HG02763 (cell line): ENCODE measurements around the gene CRYGS.
A peak's percentile ranks its signal among the peaks of the same experiment; 100 is the strongest.
"Not testable (repeated sequence)": the region's sequence is repeated elsewhere in the genome, so short reads cannot be mapped to it uniquely, and the experiment has no call there.

Experiments
- ATAC-seq: cut with Tn5 transposase; IDR thresholded peaks from one replicate; pipeline ENCODE4 v1.9.1; 2021; ENCODE audit warnings: mild to moderate bottlenecking, moderate library complexity; ENCODE audit not compliant: unreplicated experiment

CRYGS gene

GRCh38 chr3:186544281-186544680 is at the start of gene CRYGS:
Gene CRYGS (minus strand): TSS chr3:186544380. CDS start chr3:186544326, 54 bp downstream.
- no peak for ATAC-seq

- ATAC-seq: no peak
These were observed 49.7 kb upstream of the CRYGS start for GRCh38 chr3:186593862-186594261.

GRCh38 chr3:186592682-186593081 is 48.5 kb upstream of the CRYGS start:
- ATAC-seq: no peak

- no peak for ATAC-seq
These were observed 46.6 kb upstream of the CRYGS start for GRCh38 chr3:186590580-186591295.

- no peak for ATAC-seq
These were observed 45.8 kb upstream of the CRYGS start for GRCh38 chr3:186589856-186590579.

GRCh38 chr3:186589121-186589520 is 44.9 kb upstream of the CRYGS start:
- ATAC-seq: no peak

GRCh38 chr3:186588632-186589031 is 44.5 kb upstream of the CRYGS start:
- no peak for ATAC-seq

- no peak for ATAC-seq
These were observed 43.0 kb upstream of the CRYGS start for GRCh38 chr3:186587183-186587582.

GRCh38 chr3:186586245-186586644 is 42.1 kb upstream of the CRYGS start:
- ATAC-seq: not testable (repeated sequence)

- ATAC-seq: no peak
These were observed 39.7 kb upstream of the CRYGS start for GRCh38 chr3:186583831-186584230.

GRCh38 chr3:186582541-186582940 is 38.4 kb upstream of the CRYGS start:
- ATAC-seq: no peak

GRCh38 chr3:186580785-186581184 is 36.6 kb upstream of the CRYGS start:
- no peak for ATAC-seq

- ATAC-seq: no peak
These were observed 33.3 kb upstream of the CRYGS start for GRCh38 chr3:186577521-186577920.

GRCh38 chr3:186571644-186572013 is 27.4 kb upstream of the CRYGS start:
- ATAC-seq: no peak

- no peak for ATAC-seq
These were observed 26.9 kb upstream of the CRYGS start for GRCh38 chr3:186570941-186571643.

- ATAC-seq: peak; percentile 90
These were observed 26.1 kb upstream of the CRYGS start, which contains the start of gene DNAJB11 for GRCh38 chr3:186570096-186570940. Gene DNAJB11 (plus strand): TSS chr3:186570720. CDS start chr3:186570898, 178 bp downstream.

GRCh38 chr3:186569779-186570095 is 25.6 kb upstream of the CRYGS start:
- no peak for ATAC-seq

GRCh38 chr3:186569361-186569760 is 25.2 kb upstream of the CRYGS start:
- ATAC-seq: not testable (repeated sequence)

GRCh38 chr3:186567072-186567921 is 23.1 kb upstream of the CRYGS start, which contains the start of gene TBCCD1:
Gene TBCCD1 (minus strand): TSS chr3:186567339. CDS start chr3:186564329, 3,010 bp downstream.
- ATAC-seq: peak; percentile 39

GRCh38 chr3:186566772-186567071 is 22.5 kb upstream of the CRYGS start:
- no peak for ATAC-seq
